ENCODE results near the gene PEX14. TPM values are rescaled to one million over a fixed set of nuclear protein-coding genes. Genes with fewer than 3 reads are reported as not detected.

Gene PEX14
- polyA plus RNA-seq, 1 donor from 2014 or later = 13.5 TPM

GRCh38 chr1:10678852-10679251 is 204.1 kb downstream of the PEX14 start:
- Histone ChIP-seq H4K20me1 (ENCODE audit: insufficient read depth) (no peaks in the 10 kb centered on the region), H3K36me3 (ENCODE audit: insufficient read depth, low read length) (no peaks in the 10 kb centered on the region), H3K4me3 (ENCODE audit: low read length) (no peak overlapping the region), H3F3A (ENCODE audit: insufficient read depth, low read length, poor library complexity, severe bottlenecking) (no peaks in the 10 kb centered on the region), H2AFZ (ENCODE audit: low read depth, low read length) (no peak overlapping the region), H3K9ac (ENCODE audit: low read length) (no peak overlapping the region), H3K27me3 (ENCODE audit: insufficient read depth, low read depth, low read length) (no peaks in the 10 kb centered on the region), H3K27ac (ENCODE audit: low read length) (no peak overlapping the region), H3K9me2 (ENCODE audit: insufficient read depth, low read length) (no peaks in the 10 kb centered on the region), H3K79me2 (replicated peaks; ENCODE audit: insufficient read depth, low read length) (no peaks in the 10 kb centered on the region), H3K4me2 (ENCODE audit: low read length) (no peak overlapping the region), H3K9me3 (ENCODE audit: low read length) (no peaks in the 10 kb centered on the region)
- no peak for TF ChIP-seq TAF1 (IDR thresholded peaks at IDR 0.05; ENCODE audit: low read depth)
- no peak for TF ChIP-seq REST (IDR thresholded peaks at IDR 0.05; ENCODE audit: borderline replicate concordance)
- no peak for TF ChIP-seq CTCF (IDR thresholded peaks at IDR 0.05; ENCODE audit: poor library complexity, severe bottlenecking)
- TF ChIP-seq POLR2AphosphoS5 (IDR thresholded peaks at IDR 0.05) = no peak
- TF ChIP-seq SMC3 (conservative IDR thresholded peaks at IDR 0.05; ENCODE audit: poor library complexity) = no peak
- no peak for TF ChIP-seq EP300 (conservative IDR thresholded peaks at IDR 0.05; ENCODE audit: poor library complexity, severe bottlenecking)
- TF ChIP-seq RAD21 (conservative IDR thresholded peaks at IDR 0.05) = no peak
- no peak for TF ChIP-seq MXI1 (conservative IDR thresholded peaks at IDR 0.05; ENCODE audit: poor library complexity, severe bottlenecking)
- no peak for TF ChIP-seq EZH2 (IDR thresholded peaks at IDR 0.05; ENCODE audit: borderline replicate concordance, insufficient read depth, low read length, poor library complexity, severe bottlenecking)

DNA sequence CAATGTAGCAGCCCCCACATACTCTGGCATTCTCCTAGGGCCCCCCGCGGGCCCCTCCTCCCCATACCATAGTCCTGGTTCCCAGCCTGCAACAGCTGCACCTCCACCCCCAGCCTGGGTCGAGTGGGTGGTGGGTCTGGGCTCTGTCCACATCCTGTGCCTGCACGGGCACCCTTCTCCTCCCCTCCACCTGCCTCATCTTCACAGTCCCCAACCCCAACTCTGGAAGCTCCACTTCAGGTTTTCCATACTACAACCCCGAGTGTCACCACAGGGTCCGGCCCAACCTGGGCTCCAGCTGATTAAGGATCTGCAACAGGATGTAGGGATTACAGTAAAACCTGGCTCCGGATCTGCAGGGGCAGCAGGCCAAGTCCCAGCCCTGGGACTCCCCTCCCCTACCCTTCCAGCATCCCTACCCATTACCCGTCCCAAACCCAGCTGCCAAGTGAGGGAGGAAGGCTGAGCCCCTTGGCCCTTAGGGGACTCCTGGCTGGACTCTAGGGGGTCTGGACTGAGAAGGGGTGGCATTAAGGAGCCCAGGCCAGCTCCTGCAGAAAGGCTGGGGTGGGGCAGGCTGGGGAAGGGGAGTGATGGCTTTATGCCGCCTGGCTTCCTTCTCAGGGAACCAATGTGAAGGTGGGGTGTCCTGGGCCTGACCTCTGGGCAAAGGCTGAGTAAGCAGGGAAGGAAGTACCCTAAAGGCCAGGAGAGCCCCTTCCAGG is 204.9 kb downstream of the PEX14 start:
- H3F3A ChIP-seq (ENCODE audit: insufficient read depth, low read length, poor library complexity, severe bottlenecking) = no peaks in the 10 kb centered on the region
- no peaks in the 10 kb centered on the region for H3K27me3 ChIP-seq (ENCODE audit: insufficient read depth, low read depth, low read length)
- H3K4me3 ChIP-seq (ENCODE audit: low read length) = no peak overlapping the region
- no peaks in the 10 kb centered on the region for H3K79me2 ChIP-seq (replicated peaks; ENCODE audit: insufficient read depth, low read length)
- H2AFZ ChIP-seq (ENCODE audit: low read depth, low read length) = no peak overlapping the region
- TF ChIP-seq REST (IDR thresholded peaks at IDR 0.05; ENCODE audit: borderline replicate concordance) (no peak), RAD21 (conservative IDR thresholded peaks at IDR 0.05) (peak; percentile 18), EZH2 (IDR thresholded peaks at IDR 0.05; ENCODE audit: borderline replicate concordance, insufficient read depth, low read length, poor library complexity, severe bottlenecking) (no peak)
- H3K4me2 ChIP-seq (ENCODE audit: low read length) = no peak overlapping the region
- H3K36me3 ChIP-seq (ENCODE audit: insufficient read depth, low read length) = no peaks in the 10 kb centered on the region
- no peaks in the 10 kb centered on the region for H3K9me3 ChIP-seq (ENCODE audit: low read length)
- no peak overlapping the region for H3K27ac ChIP-seq (ENCODE audit: low read length)
- H3K9ac ChIP-seq (ENCODE audit: low read length) = no peak overlapping the region
- H3K9me2 ChIP-seq (ENCODE audit: insufficient read depth, low read length) = no peaks in the 10 kb centered on the region
- no peaks in the 10 kb centered on the region for H4K20me1 ChIP-seq (ENCODE audit: insufficient read depth)
